ENCODE measurements around the gene RITA1. TPM values are rescaled to one million over a fixed set of nuclear protein-coding genes. Genes with fewer than 3 reads are reported as not detected.

Gene RITA1
- total and polyA plus RNA-seq, 2 donors (not counting 1 experiment from before 2014, with no cell fraction given), result 8.1 to 17.9 TPM

- Histone ChIP-seq H3K79me2 (ENCODE audit: control insufficient read depth, insufficient read depth, low read length) (peaks cover 69% of the 10 kb centered on the region), H3K9me3 (ENCODE audit: control extremely low read depth in 1 of 3, control insufficient read depth in 2 of 3, insufficient read depth in 1 of 3, low read length in 2 of 3) (no peaks in the 10 kb centered on the region), H3K4me2 (replicated peaks; ENCODE audit: low read depth, low read length, poor library complexity, severe bottlenecking) (peak overlapping the region; percentile 93), H2AFZ (ENCODE audit: insufficient read depth, low read depth, low read length, poor library complexity, severe bottlenecking) (peak overlapping the region; percentile 94), H3K4me3 (ENCODE audit: control extremely low read depth in 1 of 5, extremely low read depth in 1 of 5, insufficient read depth in 1 of 5, low read depth in 2 of 5, low read length in 4 of 5) (peak overlapping the region; percentile 41 to 100 (median 94)), H3K27ac (ENCODE audit: low read length in 2 of 2) (peak overlapping the region; percentile 98), H3K9ac (ENCODE audit: low read length) (peak overlapping the region; percentile 92), H4K20me1 (ENCODE audit: control insufficient read depth, insufficient read depth, low read length, poor library complexity, severe bottlenecking) (peaks cover 29% of the 10 kb centered on the region), H3K36me3 (replicated peaks in 1 of 2; ENCODE audit: control extremely low read depth in 1 of 2, control insufficient read depth in 1 of 2, extremely low read depth in 1 of 2, insufficient read depth in 2 of 2, low read length in 1 of 2) (peaks cover 3 to 20% of the 10 kb centered on the region in 2 experiments), H3K27me3 (replicated peaks in 1 of 4; ENCODE audit: control extremely low read depth in 1 of 4, control insufficient read depth in 3 of 4, insufficient read depth in 4 of 4, low read length in 3 of 4) (no peaks in the 10 kb centered on the region), H3K4me1 (ENCODE audit: control insufficient read depth in 2 of 2, insufficient read depth in 2 of 2, low read length in 2 of 2) (peaks cover 25 to 34% of the 10 kb centered on the region in 2 donors)
- intact Hi-C loops (cut with micrococcal nuclease), result loop anchor here (5.0 kb wide), 1 partner anchor 204 kb away; no protein-coding TSS in a partner anchor
- 3% methylated on average over 7 of the region's 11 CpGs for WGBS (ENCODE audit: insufficient coverage)
- ChIA-PET POLR2A (interaction anchor here (0.5 to 1.8 kb wide), 7 partner anchors 14 to 149 kb away, joined by 3 to 10 read pairs (median 7); partner anchors contain the start of genes SLC8B1 and TPCN1), CTCF (interaction anchor here (0.8 to 3.3 kb wide), 10 partner anchors 9 to 286 kb away, joined by 3 to 15 read pairs (median 3); no protein-coding TSS in a partner anchor)
- no peak for TF ChIP-seq EZH2 (IDR thresholded peaks at IDR 0.05; ENCODE audit: borderline replicate concordance, insufficient read depth, low read depth, low read length, poor library complexity, severe bottlenecking)
- TF ChIP-seq, protein P1, sequence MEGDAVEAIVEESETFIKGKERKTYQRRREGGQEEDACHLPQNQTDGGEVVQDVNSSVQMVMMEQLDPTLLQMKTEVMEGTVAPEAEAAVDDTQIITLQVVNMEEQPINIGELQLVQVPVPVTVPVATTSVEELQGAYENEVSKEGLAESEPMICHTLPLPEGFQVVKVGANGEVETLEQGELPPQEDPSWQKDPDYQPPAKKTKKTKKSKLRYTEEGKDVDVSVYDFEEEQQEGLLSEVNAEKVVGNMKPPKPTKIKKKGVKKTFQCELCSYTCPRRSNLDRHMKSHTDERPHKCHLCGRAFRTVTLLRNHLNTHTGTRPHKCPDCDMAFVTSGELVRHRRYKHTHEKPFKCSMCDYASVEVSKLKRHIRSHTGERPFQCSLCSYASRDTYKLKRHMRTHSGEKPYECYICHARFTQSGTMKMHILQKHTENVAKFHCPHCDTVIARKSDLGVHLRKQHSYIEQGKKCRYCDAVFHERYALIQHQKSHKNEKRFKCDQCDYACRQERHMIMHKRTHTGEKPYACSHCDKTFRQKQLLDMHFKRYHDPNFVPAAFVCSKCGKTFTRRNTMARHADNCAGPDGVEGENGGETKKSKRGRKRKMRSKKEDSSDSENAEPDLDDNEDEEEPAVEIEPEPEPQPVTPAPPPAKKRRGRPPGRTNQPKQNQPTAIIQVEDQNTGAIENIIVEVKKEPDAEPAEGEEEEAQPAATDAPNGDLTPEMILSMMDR (IDR thresholded peaks at IDR 0.05), result no peak
- ATAC-seq (ENCODE audit: low read depth), result no peak
- H3K27me3 Mint-ChIP-seq, result no peaks in the 10 kb centered on the region
- peak overlapping the region; percentile 95 for H3K4me3 Mint-ChIP-seq
- no peak for DNase-seq
- peaks cover 38% of the 10 kb centered on the region for H3K4me1 Mint-ChIP-seq
- H3K9me3 Mint-ChIP-seq (ENCODE audit: insufficient read depth), result no peaks in the 10 kb centered on the region
- H3K27ac Mint-ChIP-seq, result peak overlapping the region; percentile 90
These were observed 478 bp downstream of the RITA1 start for GRCh38 chr12:113186033-113186365.

GRCh38 chr12:113186666-113187325, 1.3 kb downstream of the RITA1 start:
- Histone ChIP-seq H3K4me3 (ENCODE audit: control extremely low read depth in 1 of 5, extremely low read depth in 1 of 5, insufficient read depth in 1 of 5, low read depth in 2 of 5, low read length in 4 of 5) (no peak overlapping the region), H3K27ac (ENCODE audit: low read length in 2 of 2) (no peak overlapping the region)

More at GRCh38 chr12:113186666-113187325, 1.3 kb downstream of the RITA1 start:
- H3K36me3 ChIP-seq (replicated peaks in 1 of 2; ENCODE audit: control extremely low read depth in 1 of 2, control insufficient read depth in 1 of 2, extremely low read depth in 1 of 2, insufficient read depth in 2 of 2, low read length in 1 of 2), result peaks cover 5 to 23% of the 10 kb centered on the region in 2 experiments
- Mint-ChIP-seq H3K9me3 (ENCODE audit: insufficient read depth) (no peaks in the 10 kb centered on the region), H3K27ac (peak overlapping the region; percentile 90), H3K4me3 (peak overlapping the region; percentile 95), H3K27me3 (no peaks in the 10 kb centered on the region), H3K4me1 (peaks cover 38% of the 10 kb centered on the region)
- no peaks in the 10 kb centered on the region for H3K9me3 ChIP-seq (ENCODE audit: control extremely low read depth in 1 of 3, control insufficient read depth in 2 of 3, insufficient read depth in 1 of 3, low read length in 2 of 3)
- peaks cover 25 to 34% of the 10 kb centered on the region in 2 donors for H3K4me1 ChIP-seq (ENCODE audit: control insufficient read depth in 2 of 2, insufficient read depth in 2 of 2, low read length in 2 of 2)
- no peaks in the 10 kb centered on the region for H3K27me3 ChIP-seq (replicated peaks in 1 of 4; ENCODE audit: control extremely low read depth in 1 of 4, control insufficient read depth in 3 of 4, insufficient read depth in 4 of 4, low read length in 3 of 4)
- DNase-seq (no peak), ATAC-seq (ENCODE audit: low read depth) (no peak)
- peaks cover 61% of the 10 kb centered on the region for H3K79me2 ChIP-seq (ENCODE audit: control insufficient read depth, insufficient read depth, low read length)
- ChIA-PET CTCF (interaction anchor here (0.9 to 3.3 kb wide), 11 partner anchors 8 to 137 kb away, joined by 3 to 15 read pairs (median 3); no protein-coding TSS in a partner anchor), POLR2A (interaction anchor here (0.6 to 0.8 kb wide), 2 partner anchors 21 to 40 kb away, joined by 3 to 4 read pairs; no protein-coding TSS in a partner anchor)
- H4K20me1 ChIP-seq (ENCODE audit: control insufficient read depth, insufficient read depth, low read length, poor library complexity, severe bottlenecking), result peaks cover 22% of the 10 kb centered on the region
- peak overlapping the region; percentile 93 for H3K4me2 ChIP-seq (replicated peaks; ENCODE audit: low read depth, low read length, poor library complexity, severe bottlenecking)
- peak overlapping the region; percentile 92 for H3K9ac ChIP-seq (ENCODE audit: low read length)
- WGBS (ENCODE audit: insufficient coverage), result 94% methylated on average over 10 of the region's 16 CpGs
- H2AFZ ChIP-seq (ENCODE audit: insufficient read depth, low read depth, low read length, poor library complexity, severe bottlenecking), result no peak overlapping the region
- TF ChIP-seq, protein P1 (IDR thresholded peaks at IDR 0.05), result no peak
- TF ChIP-seq EZH2 (IDR thresholded peaks at IDR 0.05; ENCODE audit: borderline replicate concordance, insufficient read depth, low read depth, low read length, poor library complexity, severe bottlenecking), result no peak
- intact Hi-C loops (cut with micrococcal nuclease), result loop anchor here (5.0 kb wide), 1 partner anchor 204 kb away; no protein-coding TSS in a partner anchor
